Activated CD8-positive, alpha-beta memory T cell treated with anti-CD3 and anti-CD28 coated beads, Interleukin-2, amount 50 U/mL, for 1 hour (primary cell): Measurements from ENCODE around the gene SMIM7.
"Not testable (repeated sequence)": the region's sequence is repeated elsewhere in the genome, so short reads cannot be mapped to it uniquely, and the experiment has no call there.

ENCODE experiments used
- DNase-seq: peaks from one replicate; pipeline ENCODE4 v3.0.0-alpha.2; 2020; ENCODE audit errors: extremely low read depth

The SMIM7 gene

GRCh38 chr19:16654627-16655026 lies 5.3 kb downstream of the SMIM7 start:
- DNase-seq = no peak

DNA sequence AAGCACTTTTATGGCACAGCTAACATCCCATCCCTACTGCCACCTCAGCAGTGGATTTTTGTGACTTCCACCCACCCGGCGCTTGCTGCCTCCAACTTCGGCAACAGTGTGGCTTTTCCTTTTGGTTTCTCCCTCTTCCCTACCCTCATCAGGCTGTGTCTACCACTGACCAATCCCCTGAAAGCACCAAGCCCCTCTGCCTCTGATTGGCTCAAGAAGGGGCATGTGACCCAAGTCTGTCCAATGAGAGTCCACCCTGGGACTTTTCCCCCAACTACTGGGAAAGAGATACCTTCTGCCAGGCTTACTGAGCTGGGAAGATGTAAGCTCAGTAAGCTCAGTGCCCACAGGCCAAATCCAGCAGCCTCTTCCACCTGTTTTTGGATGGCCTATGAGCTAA lies 5.8 kb downstream of the SMIM7 start:
- no peak for DNase-seq

DNA sequence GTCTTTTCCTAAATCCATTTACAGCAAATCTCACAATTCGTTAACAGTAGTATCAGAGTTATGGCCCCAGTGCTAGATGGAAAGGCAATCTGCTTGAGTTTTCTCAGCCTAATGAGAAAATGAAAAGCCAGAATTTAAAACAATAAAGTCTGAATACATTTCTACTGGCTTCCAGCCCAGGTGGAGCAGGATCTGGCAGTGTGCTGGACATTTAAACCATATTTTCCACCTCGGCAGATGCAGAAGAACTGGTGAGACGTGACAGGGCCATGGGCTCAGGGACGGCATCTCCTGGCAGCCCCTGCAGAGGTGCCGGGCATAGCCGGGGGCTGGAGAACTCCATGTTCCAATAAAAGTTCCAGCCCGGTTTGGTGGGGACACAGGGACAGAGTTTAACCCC lies 7.1 kb downstream of the SMIM7 start:
- no peak for DNase-seq

DNA sequence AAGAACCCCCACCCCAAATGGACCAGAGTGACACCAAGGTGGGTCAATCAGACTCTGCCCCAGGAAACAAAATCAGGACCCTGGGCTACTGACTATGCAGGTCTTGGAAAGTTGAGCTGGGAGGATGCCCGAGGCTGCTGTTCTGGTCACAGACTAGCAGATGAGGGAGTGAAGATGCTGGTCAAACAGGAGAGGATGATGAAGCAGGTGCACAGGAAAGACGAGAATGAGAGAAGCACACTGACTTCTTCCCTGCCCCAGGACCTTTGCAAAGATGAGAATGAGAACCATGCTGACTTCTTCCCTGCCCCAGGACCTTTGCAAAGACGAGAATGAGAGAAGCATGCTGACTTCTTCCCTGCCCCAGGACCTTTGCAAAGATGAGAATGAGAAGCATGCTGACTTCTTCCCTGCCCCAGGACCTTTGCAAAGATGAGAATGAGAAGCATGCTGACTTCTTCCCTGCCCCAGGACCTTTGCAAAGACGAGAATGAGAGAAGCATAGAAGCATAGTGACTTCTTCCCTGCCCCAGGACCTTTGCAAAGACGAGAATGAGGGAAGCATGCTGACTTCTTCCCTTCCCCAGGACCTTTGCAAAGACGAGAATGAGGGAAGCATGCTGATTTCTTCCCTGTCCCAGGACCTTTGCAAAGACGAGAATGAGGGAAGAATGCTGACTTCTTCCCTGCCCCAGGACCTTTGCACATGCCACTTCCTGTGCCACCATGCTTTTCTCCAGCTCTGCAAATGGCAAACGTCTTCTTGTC lies 8.3 kb downstream of the SMIM7 start:
- DNase-seq = not testable (repeated sequence)

GRCh38 chr19:16650821-16651220 lies 9.1 kb downstream of the SMIM7 start:
- DNase-seq = no peak

DNA sequence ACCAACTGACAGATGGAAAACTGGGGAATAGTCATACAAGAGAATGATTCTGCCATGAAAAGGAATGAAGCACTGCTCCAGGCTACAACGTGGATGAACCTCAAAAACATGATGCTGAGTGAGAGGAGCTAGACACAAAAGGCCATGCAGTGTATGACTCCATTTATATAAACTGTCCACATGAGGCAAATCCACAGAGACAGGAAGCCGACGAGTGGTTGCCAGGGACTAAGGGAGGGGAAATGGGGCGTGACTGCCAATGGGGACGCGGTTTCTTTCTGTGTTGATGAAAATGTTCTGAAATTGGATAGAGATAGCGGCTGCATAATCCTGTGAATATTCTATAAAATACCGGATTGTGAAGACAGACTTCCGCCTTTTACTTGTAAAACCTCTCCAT lies 10.2 kb downstream of the SMIM7 start:
- DNase-seq = no peak

DNA sequence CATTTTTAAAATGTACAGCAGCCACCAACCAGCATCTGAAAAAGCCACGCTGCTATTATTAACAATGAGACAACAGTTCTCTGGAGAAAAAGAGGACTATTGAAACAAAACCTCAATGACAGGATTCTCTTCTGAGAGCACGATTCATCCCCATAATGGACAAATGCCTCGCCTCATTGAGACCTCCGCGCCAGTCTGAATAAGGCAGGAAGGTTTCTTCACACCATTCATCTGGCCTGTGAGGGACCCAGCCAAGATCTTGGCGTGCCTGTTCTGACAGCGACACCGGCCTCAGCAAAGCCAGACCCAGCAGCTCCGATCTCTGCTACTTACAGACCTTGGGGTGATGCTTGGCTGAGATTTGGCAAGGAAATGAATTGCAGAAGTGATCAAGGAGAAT lies 14.8 kb downstream of the SMIM7 start:
- DNase-seq = no peak

DNA sequence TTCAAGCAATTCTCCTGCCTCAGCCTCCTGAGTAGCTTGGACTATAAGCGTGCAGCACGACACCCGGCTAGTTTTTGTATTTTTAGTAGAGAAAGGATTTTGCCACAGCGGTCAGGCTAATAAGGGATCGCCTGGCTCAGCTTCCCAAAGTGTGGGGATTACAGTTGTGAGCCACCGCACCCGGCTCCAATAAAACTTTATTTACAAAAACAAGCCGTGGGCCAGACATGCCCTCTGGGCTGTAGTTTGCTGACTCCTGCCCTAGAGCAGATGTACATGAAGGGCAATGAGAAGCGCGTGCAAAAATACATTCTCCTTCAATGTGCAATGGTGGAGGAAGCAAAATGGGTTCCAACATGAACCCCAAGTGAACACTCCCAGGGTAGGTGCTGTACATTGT lies 18.2 kb downstream of the SMIM7 start:
- DNase-seq = no peak

DNA sequence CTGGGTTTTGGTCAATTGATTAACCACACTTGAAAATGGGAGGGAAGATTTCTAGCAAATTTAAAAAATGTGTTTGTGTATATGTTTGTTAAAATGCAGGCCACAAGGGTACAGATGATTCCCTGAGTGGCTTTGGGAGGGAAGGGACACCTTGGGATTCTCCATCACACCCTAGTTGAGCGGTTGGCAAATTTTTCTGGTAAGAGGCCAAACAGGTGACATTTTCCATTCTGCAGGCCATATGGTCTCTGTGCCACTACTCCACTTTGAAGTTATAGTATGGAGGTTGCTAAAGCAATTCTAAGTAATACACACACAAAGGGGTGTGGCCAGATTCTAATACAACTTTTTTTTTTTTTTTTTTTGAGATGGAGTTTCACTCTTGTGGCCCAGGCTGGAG lies 19.0 kb downstream of the SMIM7 start:
- no peak for DNase-seq

GRCh38 chr19:16638666-16639065 lies 21.3 kb downstream of the SMIM7 start:
- DNase-seq = no peak

DNA sequence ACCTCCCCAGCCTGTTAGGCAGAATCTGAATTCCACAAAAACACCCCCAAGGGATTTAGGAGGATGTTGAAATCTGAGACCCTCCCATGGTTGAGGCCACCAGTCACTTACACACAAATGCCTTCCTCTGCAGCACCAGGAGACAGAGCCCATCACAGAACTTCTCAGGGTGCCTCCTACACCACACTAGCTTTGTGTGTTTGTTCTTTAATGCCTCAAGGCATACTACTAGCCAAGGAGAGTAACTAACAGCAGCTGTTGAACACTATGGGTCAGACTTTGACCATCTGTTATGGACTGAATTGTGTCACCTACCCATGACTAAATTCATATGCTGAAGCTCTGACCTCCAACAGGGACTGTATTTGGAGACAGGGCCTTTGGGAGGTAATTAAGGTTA lies 22.4 kb downstream of the SMIM7 start:
- DNase-seq = no peak

- no peak for DNase-seq
These were observed 28.5 kb downstream of the SMIM7 start for GRCh38 chr19:16631465-16631864.

- no peak for DNase-seq
These were observed 30.8 kb downstream of the SMIM7 start for GRCh38 chr19:16628984-16629691.

- peak; percentile 80 for DNase-seq
These were observed 31.6 kb downstream of the SMIM7 start, which contains the start of gene MED26 for GRCh38 chr19:16628183-16628983. Gene MED26 (minus strand): TSS chr19:16628204. CDS start chr19:16627943, 261 bp downstream.

DNA sequence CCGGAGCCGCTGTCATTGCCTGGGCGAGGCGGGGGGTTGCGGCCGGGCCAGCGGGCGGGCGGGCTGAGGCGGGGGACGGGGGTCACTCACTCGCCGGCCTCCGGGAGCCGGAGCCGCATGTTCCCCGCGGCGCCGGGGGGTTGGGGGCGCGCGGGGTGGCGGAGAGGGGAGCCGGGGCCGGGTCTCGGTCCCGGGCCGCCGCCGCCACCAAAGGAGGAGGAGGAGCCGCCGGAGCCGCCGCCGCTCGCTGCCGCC lies 32.1 kb downstream of the SMIM7 start:
- no peak for DNase-seq

GRCh38 chr19:16627193-16627927 lies 32.6 kb downstream of the SMIM7 start:
- no peak for DNase-seq

DNA sequence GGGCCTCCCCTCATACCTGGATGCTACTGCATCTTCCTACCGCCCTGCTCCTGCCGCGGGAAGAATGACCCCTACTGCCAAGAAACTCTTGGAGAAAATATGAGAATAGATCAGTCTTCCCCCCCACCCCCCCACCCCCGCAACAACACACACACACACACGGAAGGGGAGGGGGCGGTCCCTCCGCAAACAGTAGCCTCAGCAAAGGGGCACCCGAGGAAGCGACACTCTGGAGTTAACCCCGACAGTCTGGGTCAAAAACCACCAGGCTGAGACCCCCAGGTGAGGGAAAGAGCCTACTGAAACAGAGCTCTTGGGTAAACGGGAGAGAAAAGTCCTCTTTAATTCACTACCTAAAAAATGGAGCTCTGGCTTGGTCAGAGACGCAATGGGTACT lies 33.1 kb downstream of the SMIM7 start:
- no peak for DNase-seq

DNA sequence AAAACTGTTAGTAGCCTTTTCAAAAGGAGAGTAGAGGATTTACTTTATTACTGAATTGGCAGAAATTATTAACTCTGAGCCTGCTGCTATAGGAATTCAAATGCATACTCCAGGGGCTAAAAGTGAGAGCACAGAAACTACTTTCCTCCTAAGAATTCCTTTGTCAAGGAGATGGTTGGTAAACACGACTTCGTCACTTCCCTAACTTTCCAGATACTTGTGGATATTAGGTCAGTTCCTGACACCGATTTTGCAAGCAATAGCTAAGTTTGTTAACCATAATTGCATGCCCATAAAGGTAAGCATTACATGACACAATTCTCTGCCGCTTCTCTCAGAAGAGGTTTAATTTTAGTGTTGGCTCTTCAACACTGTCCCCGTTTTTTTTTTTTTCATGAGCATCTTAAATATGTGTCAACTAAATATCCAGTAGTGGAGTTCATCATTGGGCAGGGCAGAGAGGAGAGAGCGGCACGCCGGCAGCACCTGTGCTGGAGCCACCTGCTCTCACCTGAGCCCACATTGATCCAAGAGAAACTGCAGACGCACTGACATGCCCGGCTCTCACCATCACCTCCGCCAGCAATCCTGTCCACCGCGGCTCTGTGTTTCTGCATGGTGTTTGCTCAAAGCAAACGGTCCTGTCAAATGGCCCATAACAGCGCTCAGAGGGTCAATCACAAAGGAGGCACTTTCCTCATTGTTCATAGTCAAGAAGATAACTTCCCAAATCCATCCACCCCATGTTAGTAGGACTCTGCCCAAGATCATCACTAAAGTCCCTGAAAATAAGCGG lies 34.6 kb downstream of the SMIM7 start:
- DNase-seq = no peak

GRCh38 chr19:16624236-16624635 lies 35.7 kb downstream of the SMIM7 start:
- DNase-seq = no peak

DNA sequence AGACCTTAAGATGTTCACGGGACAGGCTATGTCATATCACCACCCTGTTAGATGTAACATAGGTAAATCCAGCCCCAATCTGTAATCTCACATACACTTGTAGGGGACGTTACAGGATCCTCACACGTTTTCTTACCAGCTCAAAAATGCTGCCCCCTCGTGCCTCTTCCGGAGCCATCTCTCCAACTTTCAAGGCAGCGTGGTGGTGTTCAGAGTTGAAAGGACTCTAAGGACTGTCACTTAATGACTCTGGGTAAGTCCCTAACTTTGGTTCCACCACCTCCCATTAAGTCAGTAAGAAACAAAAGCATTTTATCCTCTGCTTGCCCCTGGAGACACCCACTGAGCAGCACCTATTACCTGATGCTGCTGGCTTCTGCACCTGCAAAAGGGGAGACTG lies 36.4 kb downstream of the SMIM7 start:
- DNase-seq = no peak

- no peak for DNase-seq
These were observed 36.9 kb downstream of the SMIM7 start for GRCh38 chr19:16623066-16623465.
